Neural progenitor cell (in vitro differentiated cells): Measurements from ENCODE around the gene GNB1.

ENCODE experiments used
- EZH2 ChIP-seq: fragments of 200-600 bp; sonication (generic); IDR thresholded peaks from 2 replicates; pipeline ENCODE4 v1.6.1; 2017; ENCODE audit warnings: antibody characterized with exemption, mild to moderate bottlenecking, moderate library complexity
- TF ChIP-seq, protein P1 (sequence below): fragments of 200-600 bp; sonication (generic); IDR thresholded peaks from 2 replicates; pipeline ENCODE4 v1.5.1; 2017; ENCODE audit warnings: antibody characterized with exemption, mild to moderate bottlenecking

DNA sequence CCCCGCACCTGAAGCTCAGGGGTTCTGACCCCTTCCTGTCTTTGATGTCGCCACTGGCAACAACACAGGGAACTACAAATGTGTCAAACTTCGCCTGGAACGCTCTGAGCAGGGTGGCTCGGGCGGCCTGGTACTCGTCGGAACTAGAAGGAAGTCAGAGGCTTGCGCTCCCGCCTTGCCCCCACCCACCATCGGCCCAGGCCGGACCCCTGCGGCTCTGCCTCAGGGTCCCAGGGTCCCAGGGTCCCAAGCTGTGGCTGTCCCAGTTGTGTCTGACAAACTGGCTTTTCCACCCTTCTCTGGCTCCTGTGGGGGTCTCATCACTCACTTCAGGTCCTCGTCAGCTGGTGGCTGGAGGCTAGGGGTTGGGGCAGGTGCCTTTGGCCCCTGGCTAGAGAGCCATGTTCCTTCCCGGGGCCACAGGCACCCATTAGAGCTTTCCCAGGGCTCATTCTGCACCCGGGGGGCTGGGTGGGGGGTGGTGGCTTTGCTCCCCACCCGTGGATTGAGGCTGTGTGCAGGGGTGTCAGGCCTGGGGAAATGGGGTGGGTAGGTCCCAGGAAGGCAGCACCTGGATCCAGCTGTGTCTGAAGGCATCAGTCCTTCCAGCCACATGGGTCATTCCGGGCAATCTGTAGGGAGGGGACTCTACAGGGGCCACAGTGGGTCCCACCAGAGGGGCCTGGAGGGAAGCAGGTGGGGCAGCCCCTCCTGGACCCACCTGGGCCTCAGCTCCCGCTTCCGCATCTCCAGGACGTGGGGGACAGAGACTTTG is 36.2 kb upstream of the GNB1 start:
- TF ChIP-seq EZH2 = no peak
- TF ChIP-seq, protein P1, sequence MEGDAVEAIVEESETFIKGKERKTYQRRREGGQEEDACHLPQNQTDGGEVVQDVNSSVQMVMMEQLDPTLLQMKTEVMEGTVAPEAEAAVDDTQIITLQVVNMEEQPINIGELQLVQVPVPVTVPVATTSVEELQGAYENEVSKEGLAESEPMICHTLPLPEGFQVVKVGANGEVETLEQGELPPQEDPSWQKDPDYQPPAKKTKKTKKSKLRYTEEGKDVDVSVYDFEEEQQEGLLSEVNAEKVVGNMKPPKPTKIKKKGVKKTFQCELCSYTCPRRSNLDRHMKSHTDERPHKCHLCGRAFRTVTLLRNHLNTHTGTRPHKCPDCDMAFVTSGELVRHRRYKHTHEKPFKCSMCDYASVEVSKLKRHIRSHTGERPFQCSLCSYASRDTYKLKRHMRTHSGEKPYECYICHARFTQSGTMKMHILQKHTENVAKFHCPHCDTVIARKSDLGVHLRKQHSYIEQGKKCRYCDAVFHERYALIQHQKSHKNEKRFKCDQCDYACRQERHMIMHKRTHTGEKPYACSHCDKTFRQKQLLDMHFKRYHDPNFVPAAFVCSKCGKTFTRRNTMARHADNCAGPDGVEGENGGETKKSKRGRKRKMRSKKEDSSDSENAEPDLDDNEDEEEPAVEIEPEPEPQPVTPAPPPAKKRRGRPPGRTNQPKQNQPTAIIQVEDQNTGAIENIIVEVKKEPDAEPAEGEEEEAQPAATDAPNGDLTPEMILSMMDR = no peak
